Measurements from ENCODE around the gene GPR17.

Gene GPR17

GRCh38 chr2:127645395-127646291 lies at the start of gene GPR17:
Gene GPR17, plus strand, starts transcription at chr2:127646153. Its CDS starts 4,583 bp downstream, at chr2:127650736.
- DNase-seq = no peak

DNA sequence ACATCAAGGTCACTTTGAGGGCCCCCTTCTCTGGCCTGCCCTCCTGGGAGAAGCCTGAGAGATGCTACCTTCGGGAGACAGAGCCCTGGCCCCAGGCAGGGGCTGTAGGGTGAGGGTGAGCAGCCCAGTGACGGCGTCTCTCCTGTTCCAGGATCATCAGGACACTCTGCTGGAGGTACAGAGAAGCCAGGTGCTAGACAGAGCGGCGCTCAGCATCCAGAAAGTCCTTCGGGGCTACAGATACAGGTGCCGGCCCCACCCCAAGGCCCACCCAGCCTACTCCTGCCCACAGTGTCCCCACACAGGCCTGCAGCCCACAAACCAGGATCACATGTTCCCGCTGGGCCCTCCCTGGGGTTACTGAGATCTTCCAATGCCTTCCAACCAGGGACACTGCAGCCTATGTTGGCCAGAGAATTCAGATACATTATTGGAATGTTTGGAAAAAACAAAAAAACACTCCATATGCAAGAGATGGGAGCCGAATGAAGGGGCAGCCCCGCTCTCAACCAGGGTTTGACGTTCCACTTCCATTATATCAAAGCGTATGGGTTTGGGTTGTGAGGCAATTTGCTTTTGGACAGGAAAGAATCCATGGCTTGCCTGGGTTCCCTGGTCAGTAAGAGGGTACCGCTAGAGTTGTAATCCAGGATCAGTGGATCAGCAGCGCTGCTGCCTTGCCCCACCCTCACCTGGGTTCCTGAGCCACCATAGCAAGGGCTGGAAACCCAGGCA lies 49.5 kb upstream of the GPR17 start:
- peak; percentile 12 for DNase-seq

DNA sequence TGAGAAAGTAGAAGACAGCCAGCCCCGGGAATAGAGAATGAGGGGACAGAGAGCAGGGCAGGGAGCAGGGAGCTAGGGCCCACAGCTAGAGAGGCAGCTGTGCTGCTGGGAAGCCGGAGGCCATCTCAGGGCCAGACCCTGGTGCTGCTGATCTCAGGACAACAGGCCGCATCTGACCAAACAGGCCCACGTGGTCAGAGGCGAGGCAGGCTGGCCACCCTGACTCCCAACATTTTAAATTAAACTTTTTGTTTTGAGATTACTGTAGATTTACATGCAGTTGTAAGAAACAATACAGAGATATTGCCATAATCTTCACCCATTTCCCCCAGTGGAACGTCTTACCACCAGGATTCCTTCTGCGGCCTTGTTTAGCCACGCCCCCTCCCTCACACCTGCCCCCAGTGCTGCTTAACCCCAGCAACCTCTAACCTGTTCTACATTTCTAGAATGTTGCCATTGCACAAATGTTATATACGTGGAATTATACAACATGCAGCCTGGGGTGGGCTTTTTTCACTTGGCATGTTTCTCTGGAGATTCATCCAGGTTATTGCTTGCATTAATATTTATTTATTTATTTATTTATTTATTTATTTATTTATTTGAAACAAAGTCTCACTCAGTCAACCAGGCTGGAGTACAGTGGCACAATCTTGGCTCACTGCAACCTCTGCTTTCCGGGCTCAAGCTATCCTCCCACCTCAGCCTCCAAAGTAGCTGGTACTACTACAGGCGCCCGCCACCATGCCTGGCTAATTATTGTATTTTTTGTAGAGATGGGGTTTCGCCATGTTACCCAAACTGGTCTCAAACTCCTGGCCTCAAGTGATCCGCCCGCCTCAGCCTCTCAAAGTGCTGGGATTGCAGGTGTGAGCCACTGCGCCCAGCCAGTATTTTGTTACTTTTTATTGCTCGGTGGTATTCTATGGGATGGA lies 48.6 kb upstream of the GPR17 start:
- peak; percentile 35 for DNase-seq

GRCh38 chr2:127597984-127598380 lies 48.0 kb upstream of the GPR17 start:
- DNase-seq = no peak

DNA sequence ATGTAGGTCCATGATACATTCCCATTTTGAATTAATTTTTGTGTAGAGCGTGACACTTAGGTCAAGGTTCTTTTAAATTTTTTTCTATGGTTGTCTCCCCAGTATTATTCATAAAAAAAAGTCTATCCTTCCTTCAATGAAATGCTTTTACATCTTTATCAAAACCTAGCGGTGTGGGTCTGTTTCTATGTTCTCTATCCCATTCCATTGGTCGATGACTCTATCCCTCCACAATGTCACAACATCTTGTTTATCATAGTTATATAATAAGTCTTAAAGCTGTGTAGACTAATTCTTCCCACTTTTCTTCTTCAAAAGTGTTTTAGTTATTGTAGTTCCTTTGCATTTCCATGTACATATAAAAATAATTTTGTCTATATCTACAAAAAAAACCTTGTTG lies 47.2 kb upstream of the GPR17 start:
- no peak for DNase-seq

DNA sequence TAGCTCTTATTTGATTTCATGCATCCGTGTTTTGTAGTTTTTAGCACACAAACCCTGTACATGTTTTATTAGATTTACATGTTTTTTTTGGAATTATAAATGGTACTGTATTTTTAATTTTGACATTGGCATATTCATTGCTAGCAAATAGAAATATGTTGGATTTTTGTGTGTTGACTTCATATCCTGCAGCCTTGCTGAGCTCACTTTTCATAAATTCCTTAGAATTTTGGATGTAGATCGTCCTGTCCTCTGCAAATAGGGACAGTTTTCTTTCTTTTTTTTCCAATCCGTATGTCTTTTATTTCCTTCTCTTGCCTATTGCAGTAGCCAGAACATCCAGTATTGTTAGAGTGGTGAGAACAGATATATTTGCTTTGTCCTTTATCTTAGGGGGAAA lies 46.7 kb upstream of the GPR17 start:
- DNase-seq = no peak

- DNase-seq = peak; percentile 35
Measured at GRCh38 chr2:127604986-127605385, 41.0 kb upstream of the GPR17 start.

- DNase-seq = peak; percentile 28
Measured at GRCh38 chr2:127605691-127606263, 40.2 kb upstream of the GPR17 start.

GRCh38 chr2:127606625-127607398 lies 39.1 kb upstream of the GPR17 start:
- DNase-seq = peak; percentile 17

GRCh38 chr2:127607399-127607908 lies 38.5 kb upstream of the GPR17 start:
- no peak for DNase-seq

DNA sequence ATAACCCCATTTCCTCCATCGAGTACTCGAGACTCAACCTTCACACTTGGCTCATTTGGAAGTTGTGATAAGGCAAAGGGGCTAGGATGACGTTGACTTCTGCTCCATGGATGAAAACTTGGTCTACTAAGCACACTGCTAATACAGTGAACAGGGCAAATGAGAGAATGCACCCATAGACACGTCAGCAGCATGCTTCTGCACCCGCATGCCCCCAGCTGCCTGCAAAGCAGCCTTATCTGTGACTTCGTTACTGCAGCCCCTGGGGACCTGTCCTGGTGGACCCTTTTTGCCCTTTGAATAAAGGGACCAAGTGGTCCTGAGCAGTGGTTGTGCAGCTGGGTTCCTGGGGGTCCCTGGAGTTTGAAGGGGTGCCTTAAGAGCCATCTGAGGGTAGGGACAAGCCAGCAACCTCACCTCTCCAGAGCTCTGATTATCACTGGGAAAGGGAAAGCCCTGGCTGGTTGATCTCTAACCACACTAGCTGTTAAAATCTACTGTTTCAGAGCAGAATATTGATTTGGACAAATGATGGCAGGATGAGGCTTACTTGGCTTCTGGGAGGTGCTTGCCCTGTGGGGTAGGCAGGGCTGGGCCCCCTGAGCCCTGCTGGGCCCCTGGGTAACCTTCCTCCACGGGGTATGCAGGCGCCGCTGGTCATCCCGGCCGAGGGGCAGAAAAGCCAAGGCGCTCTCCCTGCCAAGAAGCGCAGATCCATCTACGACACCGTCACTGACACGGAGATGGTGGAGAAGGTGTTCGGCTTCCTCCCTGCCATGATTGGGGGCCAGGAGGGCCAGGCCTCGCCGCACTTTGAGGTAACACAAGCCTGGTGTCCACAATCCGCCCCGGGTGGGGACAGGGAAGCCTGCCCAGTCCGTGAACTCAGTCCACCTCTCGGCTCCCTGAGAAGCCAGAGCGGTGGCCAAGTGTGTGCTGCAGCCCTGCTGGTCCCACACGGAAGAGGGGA lies 37.6 kb upstream of the GPR17 start:
- peak; percentile 25 for DNase-seq

- DNase-seq = peak; percentile 32
Measured at GRCh38 chr2:127609031-127609751, 36.8 kb upstream of the GPR17 start.

- peak; percentile 13 for DNase-seq
Measured at GRCh38 chr2:127609818-127610217, 36.1 kb upstream of the GPR17 start.

- DNase-seq = no peak
Measured at GRCh38 chr2:127610561-127610960, 35.4 kb upstream of the GPR17 start.

- DNase-seq = peak; percentile 11
Measured at GRCh38 chr2:127611076-127611925, 34.7 kb upstream of the GPR17 start.

- DNase-seq = peak; percentile 21
Measured at GRCh38 chr2:127612111-127612822, 33.7 kb upstream of the GPR17 start.

- DNase-seq = peak; percentile 10
Measured at GRCh38 chr2:127614246-127614645, 31.7 kb upstream of the GPR17 start.

DNA sequence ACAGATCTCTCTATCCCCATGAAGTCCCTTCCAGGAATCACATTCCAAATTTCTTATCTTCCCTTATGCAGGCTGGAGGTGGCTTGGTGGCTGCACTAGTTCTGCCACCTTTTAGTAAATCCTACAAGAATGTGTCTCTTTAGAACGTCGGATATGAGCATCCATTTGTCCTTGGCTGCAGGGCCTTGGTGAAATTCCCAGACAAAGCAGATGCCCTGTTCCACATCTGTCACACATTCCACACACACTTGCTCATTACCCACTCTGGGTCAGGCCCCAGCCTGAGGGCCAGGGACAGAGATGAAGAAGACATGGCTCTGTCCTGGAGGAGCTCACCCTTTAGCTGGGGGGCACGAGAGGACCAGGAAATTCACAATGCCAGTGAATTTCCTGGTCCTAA lies 31.2 kb upstream of the GPR17 start:
- no peak for DNase-seq

Measured in right forelimb (tissue), 1 donor.